ENCODE measurements around the gene PDE2A. TPM values are rescaled to one million over a fixed set of nuclear protein-coding genes. Genes with fewer than 3 reads are reported as not detected.

PDE2A gene
- polyA plus RNA-seq, 3 donors, result 0.18 to 1.7 (median 0.53) TPM

- Histone ChIP-seq H3K36me3 (replicated peaks in 1 of 2; ENCODE audit: control insufficient read depth in 1 of 2, insufficient read depth in 2 of 2, low read length in 2 of 2) (peaks cover 100% of the 10 kb centered on the region in 2 donors), H3K4me3 (replicated peaks in 1 of 3; ENCODE audit: low read depth in 2 of 3, low read length in 3 of 3) (no peak overlapping the region), H2AFZ (ENCODE audit: insufficient read depth, low read depth, low read length, poor library complexity, severe bottlenecking) (no peak overlapping the region), H3K79me2 (ENCODE audit: insufficient read depth, low read length) (peaks cover 59% of the 10 kb centered on the region), H3K4me2 (replicated peaks; ENCODE audit: extremely low read depth, low read length, poor library complexity, severe bottlenecking) (no peak overlapping the region), H3K27ac (ENCODE audit: low read depth in 1 of 2, low read length in 2 of 2) (peak overlapping the region in 1 of 2 donors; percentile 45), H3K4me1 (ENCODE audit: control insufficient read depth in 1 of 2, insufficient read depth in 2 of 2, low read length in 2 of 2) (no peaks in the 10 kb centered on the region), H3K9ac (ENCODE audit: insufficient read depth, low read length, poor library complexity, severe bottlenecking) (no peak overlapping the region), H3K27me3 (ENCODE audit: control insufficient read depth in 2 of 2, insufficient read depth in 2 of 2, low read length in 2 of 2) (no peaks in the 10 kb centered on the region), H3K9me3 (replicated peaks in 1 of 2; ENCODE audit: control insufficient read depth in 1 of 2, insufficient read depth in 1 of 2, low read length in 2 of 2) (no peaks in the 10 kb centered on the region), H4K20me1 (ENCODE audit: insufficient read depth, low read length) (peaks cover 100% of the 10 kb centered on the region)
- DNase-seq, result no peak
- H3K4me3 Mint-ChIP-seq, result no peak overlapping the region
- intact Hi-C loops (cut with micrococcal nuclease), result no loop called here
- H3K36me3 Mint-ChIP-seq, result peaks cover 90 to 100% of the 10 kb centered on the region in 2 donors
- H3K27ac Mint-ChIP-seq, result peak overlapping the region in 2 of 7 donors; percentile 53 to 66
- 73% methylated on average over 1 of the region's 3 CpGs for WGBS (ENCODE audit: insufficient coverage)
- TF ChIP-seq CTCF (IDR thresholded peaks at IDR 0.05), result no peak
- H3K4me1 Mint-ChIP-seq, result peaks cover 2% of the 10 kb centered on the region
- peaks cover 0 to 2% (median 0%) of the 10 kb centered on the region in 3 donors for H3K27me3 Mint-ChIP-seq (ENCODE audit: low read depth in 3 of 3)
- H3K9me3 Mint-ChIP-seq, result peaks cover 0 to 2% (median 0%) of the 10 kb centered on the region in 7 donors
Observed at GRCh38 chr11:72700146-72700545, 25.9 kb upstream of the PDE2A start.

GRCh38 chr11:72697814-72698213, 23.6 kb upstream of the PDE2A start:
- no peak overlapping the region for H3K9ac ChIP-seq (ENCODE audit: insufficient read depth, low read length, poor library complexity, severe bottlenecking)
- TF ChIP-seq CTCF (IDR thresholded peaks at IDR 0.05), result no peak

More at GRCh38 chr11:72697814-72698213, 23.6 kb upstream of the PDE2A start:
- no peak overlapping the region for H3K4me2 ChIP-seq (replicated peaks; ENCODE audit: extremely low read depth, low read length, poor library complexity, severe bottlenecking)
- H3K9me3 ChIP-seq (replicated peaks in 1 of 2; ENCODE audit: control insufficient read depth in 1 of 2, insufficient read depth in 1 of 2, low read length in 2 of 2), result no peaks in the 10 kb centered on the region
- DNase-seq, result no peak
- Mint-ChIP-seq H3K27me3 (ENCODE audit: low read depth in 3 of 3) (peaks cover 0 to 2% (median 0%) of the 10 kb centered on the region in 3 donors), H3K4me3 (no peak overlapping the region), H3K4me1 (peaks cover 2% of the 10 kb centered on the region), H3K27ac (peak overlapping the region in 3 of 7 donors; percentile 46 to 76 (median 56)), H3K36me3 (peaks cover 95 to 100% of the 10 kb centered on the region in 2 donors), H3K9me3 (peaks cover 0 to 2% (median 0%) of the 10 kb centered on the region in 7 donors)
- H3K36me3 ChIP-seq (replicated peaks in 1 of 2; ENCODE audit: control insufficient read depth in 1 of 2, insufficient read depth in 2 of 2, low read length in 2 of 2), result peaks cover 100% of the 10 kb centered on the region in 2 donors
- 99% methylated on average over 16 of the region's 16 CpGs for WGBS (ENCODE audit: insufficient coverage)
- H3K4me1 ChIP-seq (ENCODE audit: control insufficient read depth in 1 of 2, insufficient read depth in 2 of 2, low read length in 2 of 2), result no peaks in the 10 kb centered on the region
- H3K27ac ChIP-seq (ENCODE audit: low read depth in 1 of 2, low read length in 2 of 2), result peak overlapping the region in 1 of 2 donors; percentile 15
- no peak overlapping the region for H2AFZ ChIP-seq (ENCODE audit: insufficient read depth, low read depth, low read length, poor library complexity, severe bottlenecking)
- intact Hi-C loops (cut with micrococcal nuclease), result no loop called here
- H3K4me3 ChIP-seq (replicated peaks in 1 of 3; ENCODE audit: low read depth in 2 of 3, low read length in 3 of 3), result no peak overlapping the region
- H3K27me3 ChIP-seq (ENCODE audit: control insufficient read depth in 2 of 2, insufficient read depth in 2 of 2, low read length in 2 of 2), result no peaks in the 10 kb centered on the region
- H4K20me1 ChIP-seq (ENCODE audit: insufficient read depth, low read length), result peaks cover 100% of the 10 kb centered on the region
- peaks cover 45% of the 10 kb centered on the region for H3K79me2 ChIP-seq (ENCODE audit: insufficient read depth, low read length)
